OCI-LY7 (cell line): ENCODE measurements around the gene OGA.

ENCODE experiments used
- CTCF ChIP-seq: fragments of 200-600 bp; sonication (generic); conservative IDR thresholded peaks from 2 replicates; pipeline ENCODE4 v1.5.1; 2014; ENCODE audit warnings: mild to moderate bottlenecking, antibody characterized with exemption, low read length, moderate library complexity, mixed read lengths
- EZH2phosphoT487 ChIP-seq: fragments of 200-600 bp; sonication (generic); IDR thresholded peaks from 2 replicates; pipeline ENCODE4 v1.6.1; 2018; ENCODE audit warnings: low read depth, borderline replicate concordance, mild to moderate bottlenecking, mixed run types, antibody characterized with exemption, low read length, moderate library complexity, mixed read lengths

- TF ChIP-seq CTCF (peak; percentile 86), EZH2phosphoT487 (no peak)
Observed at GRCh38 chr10:101843032-101844021, 25.1 kb upstream of the OGA start, which contains the start of gene KCNIP2.
